Measurements from ENCODE around the gene ADCY5.

DNA sequence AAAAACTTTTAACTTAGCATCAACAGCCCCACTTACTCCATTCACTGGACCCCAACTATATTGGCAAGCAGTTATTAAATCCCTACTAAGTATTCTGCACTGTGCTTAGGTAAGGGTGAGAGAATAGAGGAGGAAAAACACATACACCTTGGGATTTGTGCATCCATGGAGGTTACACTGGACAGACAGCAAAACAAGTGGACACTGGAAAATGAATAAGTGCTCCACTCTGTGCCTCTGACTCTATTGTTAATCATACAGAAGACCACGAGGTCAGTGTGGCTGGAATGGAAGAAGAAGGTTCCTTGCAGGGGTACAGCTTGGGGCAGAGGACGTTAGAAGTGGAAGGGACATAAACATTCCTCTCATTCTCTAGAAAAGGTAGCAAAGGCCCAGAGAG lies 3.2 kb downstream of the ADCY5 start:
- TF ChIP-seq CTCF (IDR thresholded peaks at IDR 0.05; ENCODE audit: borderline replicate concordance, extremely low read depth, low read length, poor library complexity, severe bottlenecking): no peak
- no peak for TF ChIP-seq EZH2 (IDR thresholded peaks at IDR 0.05; ENCODE audit: borderline replicate concordance, low read depth, low read length, severe bottlenecking)
